Esophagus squamous epithelium (tissue), 4 donors: Measurements from ENCODE around the gene DIPK1C.

ENCODE experiments used
- CTCF ChIP-seq, 6 experiments: fragments of 450-650 bp in 4 of 6; fragments of 200-600 bp in 2 of 6; sonication (generic) in 2 of 6; IDR thresholded peaks; one replicate each; pipeline ENCODE4 v1.5.1; 2016 to 2019; ENCODE audit warnings: antibody characterized with exemption in 6 of 6, mild to moderate bottlenecking in 4 of 6, moderate library complexity in 4 of 6
- POLR2A ChIP-seq, 4 donors: fragments of 450-650 bp; IDR thresholded peaks; one replicate each; pipeline ENCODE4 v1.6.1; 2017; ENCODE audit warnings: antibody characterized with exemption in 4 of 4, mild to moderate bottlenecking in 4 of 4, moderate library complexity in 3 of 4

- TF ChIP-seq POLR2A (IDR thresholded peaks at IDR 0.05), result no peak
- TF ChIP-seq CTCF (IDR thresholded peaks at IDR 0.05), result no peak
Observed at GRCh38 chr18:74450626-74451025, 6.5 kb downstream of the DIPK1C start.
